Peyer's patch (tissue), 4 donors: ENCODE data around the gene RPP14. TPM values are rescaled to one million over a fixed set of nuclear protein-coding genes. Genes with fewer than 3 reads are reported as not detected.

Experiments
- DNase-seq, 3 donors: peaks; one replicate each; pipeline ENCODE4 v3.0.0-alpha.2; 2017 to 2019
- H3K27ac ChIP-seq, 4 donors: fragments of 200-600 bp; sonication (generic); one replicate each; pipeline ENCODE4 v1.5.1; 2016 to 2019
- H3K27me3 ChIP-seq, 2 donors: fragments of 200-600 bp; sonication (generic); one replicate each; pipeline ENCODE4 v1.5.1; 2019
- H3K36me3 ChIP-seq, 3 donors: fragments of 200-600 bp; sonication (generic); one replicate each; pipeline ENCODE4 v1.5.1; 2016 to 2019
- H3K4me1 ChIP-seq, 4 donors: fragments of 200-600 bp; sonication (generic); one replicate each; pipeline ENCODE4 v1.5.1; 2016 to 2019
- H3K4me3 ChIP-seq, 4 donors: fragments of 200-600 bp; sonication (generic); 1 replicate in 3 of 4; 2 replicates in 1 of 4; pipeline ENCODE4 v1.5.1; 2016 to 2019; ENCODE audit warnings: mild to moderate bottlenecking in 1 of 4
- H3K9me3 ChIP-seq, 4 donors: fragments of 200-600 bp; sonication (generic); one replicate each; pipeline ENCODE4 v1.5.1; 2016 to 2019; ENCODE audit warnings: mild to moderate bottlenecking in 1 of 4
- CTCF ChIP-seq, 6 experiments: fragments of 450-650 bp in 4 of 6; fragments of 200-600 bp in 2 of 6; sonication (generic) in 1 of 6; IDR thresholded peaks; one replicate each; pipeline ENCODE4 v1.5.1; 2017 to 2019; ENCODE audit warnings: antibody characterized with exemption in 6 of 6, mild to moderate bottlenecking in 3 of 6, moderate library complexity in 1 of 6
- POLR2A ChIP-seq, 2 donors: fragments of 450-650 bp; IDR thresholded peaks; one replicate each; pipeline ENCODE4 v1.5.1; 2017; ENCODE audit warnings: antibody characterized with exemption in 2 of 2, mild to moderate bottlenecking in 2 of 2, moderate library complexity in 2 of 2
- total RNA-seq, 4 donors: library from RNA; depleted of rRNA; stranded (reverse); fragments of >200 nt; gene quantifications; one replicate each; pipeline ENCODE4 v1.1.0, GENCODE V29; 2016

RPP14 gene
- 10 to 100 TPM in 3 of 4 donors, 1 to 10 TPM in 1; 9.9 to 23.1 (median 13.4) TPM for total RNA-seq

- H3K9me3 ChIP-seq, result no peaks in the 10 kb centered on the region
- DNase-seq, result peak; percentile 95 to 100 (median 99)
- peak; percentile 48 to 76 for TF ChIP-seq POLR2A (IDR thresholded peaks at IDR 0.05)
- TF ChIP-seq CTCF (IDR thresholded peaks at IDR 0.05), result peak; percentile 96 to 99 (median 98)
- H3K27me3 ChIP-seq, result no peaks in the 10 kb centered on the region
- peak within 1 kb of the TSS; percentile 61 to 99 (median 72) for H3K4me3 ChIP-seq
- peak within 1 kb of the TSS; percentile 84 to 98 (median 96) for H3K27ac ChIP-seq
- H3K4me1 ChIP-seq, result peaks cover 0 to 26% (median 4%) of the 10 kb centered on the region in 4 donors
- H3K36me3 ChIP-seq, result peaks cover 0 to 18% (median 0%) of the 10 kb centered on the region in 3 donors
Measured at GRCh38 chr3:58305882-58306711, at the start of gene RPP14, which contains the start of gene HTD2. Gene RPP14, plus strand, starts transcription at chr3:58306245. Its CDS starts 4,085 bp downstream, at chr3:58310330. Gene HTD2, plus strand, starts transcription at chr3:58306520. Its CDS starts 11,094 bp downstream, at chr3:58317614.

GRCh38 chr3:58256511-58256910 lies 49.5 kb upstream of the RPP14 start:
- Histone ChIP-seq H3K27me3 (no peaks in the 10 kb centered on the region), H3K9me3 (no peaks in the 10 kb centered on the region), H3K4me1 (no peaks in the 10 kb centered on the region), H3K4me3 (no peak overlapping the region), H3K36me3 (peaks cover 0 to 37% (median 0%) of the 10 kb centered on the region in 3 donors), H3K27ac (no peak overlapping the region)
- no peak for DNase-seq
- TF ChIP-seq POLR2A (IDR thresholded peaks at IDR 0.05) (no peak), CTCF (IDR thresholded peaks at IDR 0.05) (no peak)

- Histone ChIP-seq H3K27me3 (no peaks in the 10 kb centered on the region), H3K27ac (no peak overlapping the region), H3K4me3 (no peak overlapping the region), H3K9me3 (no peaks in the 10 kb centered on the region), H3K4me1 (no peaks in the 10 kb centered on the region), H3K36me3 (peaks cover 0 to 37% (median 0%) of the 10 kb centered on the region in 3 donors)
- DNase-seq, result no peak
- TF ChIP-seq CTCF (IDR thresholded peaks at IDR 0.05), result no peak
- no peak for TF ChIP-seq POLR2A (IDR thresholded peaks at IDR 0.05)
Measured at GRCh38 chr3:58258392-58259055, 47.5 kb upstream of the RPP14 start.

- H3K4me1 ChIP-seq, result no peaks in the 10 kb centered on the region
- peaks cover 0 to 37% (median 0%) of the 10 kb centered on the region in 3 donors for H3K36me3 ChIP-seq
- DNase-seq, result no peak
- H3K9me3 ChIP-seq, result no peaks in the 10 kb centered on the region
- H3K27ac ChIP-seq, result no peak overlapping the region
- TF ChIP-seq CTCF (IDR thresholded peaks at IDR 0.05) (no peak), POLR2A (IDR thresholded peaks at IDR 0.05) (no peak)
- H3K4me3 ChIP-seq, result no peak overlapping the region
- no peaks in the 10 kb centered on the region for H3K27me3 ChIP-seq
Measured at GRCh38 chr3:58260261-58260731, 45.7 kb upstream of the RPP14 start.

- TF ChIP-seq CTCF (IDR thresholded peaks at IDR 0.05) (no peak), POLR2A (IDR thresholded peaks at IDR 0.05) (no peak)
- peaks cover 0 to 37% (median 0%) of the 10 kb centered on the region in 3 donors for H3K36me3 ChIP-seq
- no peak for DNase-seq
- H3K4me3 ChIP-seq, result no peak overlapping the region
- H3K27ac ChIP-seq, result no peak overlapping the region
- H3K9me3 ChIP-seq, result no peaks in the 10 kb centered on the region
- no peaks in the 10 kb centered on the region for H3K4me1 ChIP-seq
- H3K27me3 ChIP-seq, result no peaks in the 10 kb centered on the region
Measured at GRCh38 chr3:58260733-58261132, 45.3 kb upstream of the RPP14 start.
